ENCODE measurements around the gene DNALI1. TPM values are rescaled to one million over a fixed set of nuclear protein-coding genes. Genes with fewer than 3 reads are reported as not detected.

DNALI1 gene
- total RNA-seq, 1 experiment from 2014 or later, result 0.36 TPM

- Histone ChIP-seq H3K36me3 (ENCODE audit: control insufficient read depth, insufficient read depth, low read length) (no peaks in the 10 kb centered on the region), H3K9me3 (ENCODE audit: control insufficient read depth, insufficient read depth, low read depth, low read length) (no peaks in the 10 kb centered on the region), H3K4me3 (ENCODE audit: low read depth in 2 of 2, low read length in 2 of 2) (no peak overlapping the region), H3K4me1 (ENCODE audit: control insufficient read depth, insufficient read depth, low read length) (no peaks in the 10 kb centered on the region), H3K27me3 (ENCODE audit: control insufficient read depth, insufficient read depth, low read length) (peaks cover 12% of the 10 kb centered on the region; the same call in 1 of the 2 replicates), H3K27ac (ENCODE audit: low read length) (no peak overlapping the region)
- TF ChIP-seq TCF7L2 (IDR thresholded peaks at IDR 0.05; ENCODE audit: low read depth, low read length), result no peak
- no peak for TF ChIP-seq CTCF (IDR thresholded peaks at IDR 0.05)
- TF ChIP-seq POLR2AphosphoS5 (IDR thresholded peaks at IDR 0.05; ENCODE audit: low read depth, low read length), result no peak
- TF ChIP-seq SIN3A (IDR thresholded peaks at IDR 0.05; ENCODE audit: borderline replicate concordance, insufficient read depth, low read depth, low read length), result no peak
- TF ChIP-seq REST (IDR thresholded peaks at IDR 0.05; ENCODE audit: insufficient read depth in 1 of 2, low read depth in 2 of 2, low read length in 1 of 2), result no peak
- ATAC-seq (no peak), DNase-seq (ENCODE audit: low read depth, low spot score) (no peak)
- no TSS peak for BruUV-seq (replicated peaks)
- in situ Hi-C loops (cut with HindIII; ENCODE audit: low pct_unique_long_range_greater_than_20kb, low sequenced_read_pairs) (no loop called here), intact Hi-C loops (cut with micrococcal nuclease; ENCODE audit: unreplicated experiment) (no loop called here)
- ChIA-PET POLR2A (no interaction called here), CTCF (no interaction called here)
Observed at GRCh38 chr1:37614105-37614504, 57.4 kb downstream of the DNALI1 start.

- DNase-seq (ENCODE audit: low read depth, low spot score) (no peak), ATAC-seq (no peak)
- no peak overlapping the region for H3K27ac ChIP-seq (ENCODE audit: low read length)
- H3K9me3 ChIP-seq (ENCODE audit: control insufficient read depth, insufficient read depth, low read depth, low read length), result no peaks in the 10 kb centered on the region
- no peaks in the 10 kb centered on the region for H3K36me3 ChIP-seq (ENCODE audit: control insufficient read depth, insufficient read depth, low read length)
- no TSS peak for BruUV-seq (replicated peaks)
- in situ Hi-C loops (cut with HindIII; ENCODE audit: low pct_unique_long_range_greater_than_20kb, low sequenced_read_pairs), result no loop called here
- ChIA-PET CTCF (no interaction called here), POLR2A (no interaction called here)
- intact Hi-C loops (cut with micrococcal nuclease; ENCODE audit: unreplicated experiment), result no loop called here
- TF ChIP-seq CTCF (IDR thresholded peaks at IDR 0.05) (no peak), SIN3A (IDR thresholded peaks at IDR 0.05; ENCODE audit: borderline replicate concordance, insufficient read depth, low read depth, low read length) (no peak), REST (IDR thresholded peaks at IDR 0.05; ENCODE audit: insufficient read depth in 1 of 2, low read depth in 2 of 2, low read length in 1 of 2) (no peak), TCF7L2 (IDR thresholded peaks at IDR 0.05; ENCODE audit: low read depth, low read length) (no peak), POLR2AphosphoS5 (IDR thresholded peaks at IDR 0.05; ENCODE audit: low read depth, low read length) (no peak)
- H3K4me1 ChIP-seq (ENCODE audit: control insufficient read depth, insufficient read depth, low read length), result no peaks in the 10 kb centered on the region
- H3K4me3 ChIP-seq (ENCODE audit: low read depth in 2 of 2, low read length in 2 of 2), result no peak overlapping the region
- peaks cover 12% of the 10 kb centered on the region for H3K27me3 ChIP-seq (ENCODE audit: control insufficient read depth, insufficient read depth, low read length)
Observed at GRCh38 chr1:37616330-37616729, 59.6 kb downstream of the DNALI1 start.

Other genes with a start within 250 kb of the DNALI1 start
- gene ZC3H12A, start 82.4 kb upstream of the DNALI1 start, total RNA-seq (2021; ENCODE audit: unreplicated experiment), result 9.4 TPM
- 50.0 TPM for gene MEAF6, start 42.2 kb upstream of the DNALI1 start, total RNA-seq (2021; ENCODE audit: unreplicated experiment)
- 21.4 TPM for gene SNIP1, start 2.6 kb upstream of the DNALI1 start, total RNA-seq (2021; ENCODE audit: unreplicated experiment)
- gene GNL2, start 39.0 kb downstream of the DNALI1 start, total RNA-seq (2021; ENCODE audit: unreplicated experiment), result 73.4 TPM
- 0.18 TPM for gene RSPO1, start 78.0 kb downstream of the DNALI1 start, total RNA-seq (2021; ENCODE audit: unreplicated experiment)
- 56.5 TPM for gene CDCA8, start 135.6 kb downstream of the DNALI1 start, total RNA-seq (2021; ENCODE audit: unreplicated experiment)
- gene EPHA10, start 208.2 kb downstream of the DNALI1 start, total RNA-seq (2021; ENCODE audit: unreplicated experiment), result 2.8 TPM
- 29.7 TPM for gene MANEAL, start 236.9 kb downstream of the DNALI1 start, total RNA-seq (2021; ENCODE audit: unreplicated experiment)

Measured in Panc1 (cell line).